ENCODE data around the gene ATP5F1C.

The ATP5F1C gene

GRCh38 chr10:7789390-7789789 lies 1.4 kb downstream of the ATP5F1C start:
- peak overlapping the region; percentile 98 for H3K4me3 ChIP-seq (ENCODE audit: low read depth, low read length)
- CTCF ChIA-PET = interaction anchor here (1.6 to 1.9 kb wide), 2 partner anchors 30 to 1419 kb away, joined by 5 to 7 read pairs; partner anchors contain the start of gene TAF3

DNA sequence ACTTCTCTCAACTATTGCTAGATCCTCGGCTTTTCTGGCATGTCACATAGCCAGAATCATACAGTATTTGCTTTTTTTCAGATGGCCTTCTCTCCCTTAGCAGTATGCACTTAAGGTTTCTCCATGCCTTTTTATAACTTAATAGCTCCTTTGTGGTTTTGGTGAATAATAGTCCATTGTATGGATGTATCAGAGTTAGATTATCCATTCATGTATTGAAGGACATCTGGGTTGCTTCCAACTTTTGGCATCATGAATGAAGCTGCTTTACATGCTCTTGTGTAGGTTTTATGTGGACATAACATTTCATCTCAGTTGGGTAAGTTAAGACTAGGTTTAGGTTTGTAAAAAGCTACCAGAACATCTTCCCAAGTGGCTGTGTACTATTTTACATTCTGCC lies 4.6 kb downstream of the ATP5F1C start:
- ChIA-PET CTCF (interaction anchor here (1.1 kb wide), 1 partner anchor 16 kb away, joined by 3 read pairs; no protein-coding TSS in a partner anchor), POLR2A (no interaction called here)
- TF ChIP-seq, protein P1, sequence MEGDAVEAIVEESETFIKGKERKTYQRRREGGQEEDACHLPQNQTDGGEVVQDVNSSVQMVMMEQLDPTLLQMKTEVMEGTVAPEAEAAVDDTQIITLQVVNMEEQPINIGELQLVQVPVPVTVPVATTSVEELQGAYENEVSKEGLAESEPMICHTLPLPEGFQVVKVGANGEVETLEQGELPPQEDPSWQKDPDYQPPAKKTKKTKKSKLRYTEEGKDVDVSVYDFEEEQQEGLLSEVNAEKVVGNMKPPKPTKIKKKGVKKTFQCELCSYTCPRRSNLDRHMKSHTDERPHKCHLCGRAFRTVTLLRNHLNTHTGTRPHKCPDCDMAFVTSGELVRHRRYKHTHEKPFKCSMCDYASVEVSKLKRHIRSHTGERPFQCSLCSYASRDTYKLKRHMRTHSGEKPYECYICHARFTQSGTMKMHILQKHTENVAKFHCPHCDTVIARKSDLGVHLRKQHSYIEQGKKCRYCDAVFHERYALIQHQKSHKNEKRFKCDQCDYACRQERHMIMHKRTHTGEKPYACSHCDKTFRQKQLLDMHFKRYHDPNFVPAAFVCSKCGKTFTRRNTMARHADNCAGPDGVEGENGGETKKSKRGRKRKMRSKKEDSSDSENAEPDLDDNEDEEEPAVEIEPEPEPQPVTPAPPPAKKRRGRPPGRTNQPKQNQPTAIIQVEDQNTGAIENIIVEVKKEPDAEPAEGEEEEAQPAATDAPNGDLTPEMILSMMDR (IDR thresholded peaks at IDR 0.05; ENCODE audit: insufficient read depth, low read length, missing control alignments) = no peak
- no peak for DNase-seq (ENCODE audit: low read depth, low spot score)
- no peak overlapping the region for H3K4me3 ChIP-seq (ENCODE audit: low read depth, low read length)

More at GRCh38 chr10:7789390-7789789, 1.4 kb downstream of the ATP5F1C start:
- POLR2A ChIA-PET = interaction anchor here (2.7 kb wide), 1 partner anchor 8 kb away, joined by 19 read pairs; no protein-coding TSS in a partner anchor
- DNase-seq (ENCODE audit: low read depth, low spot score) = no peak
- TF ChIP-seq, protein P1 (IDR thresholded peaks at IDR 0.05; ENCODE audit: insufficient read depth, low read length, missing control alignments) = no peak

DNA sequence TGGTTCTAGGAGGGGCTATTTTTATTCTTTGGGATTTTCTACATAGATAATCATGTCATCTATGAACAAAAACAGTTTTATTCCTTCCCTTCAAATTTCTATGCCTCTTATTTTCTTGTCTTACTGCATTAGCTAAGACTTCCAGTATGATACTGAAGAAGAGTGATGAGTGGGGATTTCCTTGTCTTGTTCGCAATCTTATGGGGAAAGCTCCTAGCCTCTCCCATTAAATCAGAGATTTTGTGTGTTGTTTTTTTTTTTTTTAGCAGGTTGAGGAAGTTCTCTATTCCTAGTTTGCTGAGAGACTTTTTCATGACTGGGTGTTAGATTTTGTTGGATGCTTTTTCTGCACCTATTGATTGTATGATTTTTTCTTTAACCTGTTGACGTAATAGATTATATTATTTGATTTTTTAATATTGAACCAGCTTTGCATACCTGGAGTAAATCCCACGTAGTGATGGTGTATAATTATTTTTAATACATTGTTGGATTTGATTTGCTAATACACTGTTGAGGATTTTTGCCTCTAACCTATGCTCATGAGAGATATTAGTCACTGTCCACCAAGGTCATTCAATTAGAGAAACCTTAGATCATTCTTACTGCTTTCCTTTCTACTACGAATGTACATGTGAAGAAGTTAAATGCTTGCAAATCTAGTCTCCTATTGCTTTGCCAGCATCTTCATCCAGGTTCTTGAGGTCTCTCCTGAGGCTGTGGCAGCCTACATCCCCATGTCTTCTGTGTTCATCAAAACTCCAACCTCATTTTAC lies 6.5 kb downstream of the ATP5F1C start:
- no peak overlapping the region for H3K4me3 ChIP-seq (ENCODE audit: low read depth, low read length)
- CTCF ChIA-PET = interaction anchor here (1.2 to 1.3 kb wide), 2 partner anchors 25 to 38 kb away, joined by 3 read pairs; no protein-coding TSS in a partner anchor
- TF ChIP-seq, protein P1 (IDR thresholded peaks at IDR 0.05; ENCODE audit: insufficient read depth, low read length, missing control alignments) = no peak
- POLR2A ChIA-PET = no interaction called here
- no peak for DNase-seq (ENCODE audit: low read depth, low spot score)

DNA sequence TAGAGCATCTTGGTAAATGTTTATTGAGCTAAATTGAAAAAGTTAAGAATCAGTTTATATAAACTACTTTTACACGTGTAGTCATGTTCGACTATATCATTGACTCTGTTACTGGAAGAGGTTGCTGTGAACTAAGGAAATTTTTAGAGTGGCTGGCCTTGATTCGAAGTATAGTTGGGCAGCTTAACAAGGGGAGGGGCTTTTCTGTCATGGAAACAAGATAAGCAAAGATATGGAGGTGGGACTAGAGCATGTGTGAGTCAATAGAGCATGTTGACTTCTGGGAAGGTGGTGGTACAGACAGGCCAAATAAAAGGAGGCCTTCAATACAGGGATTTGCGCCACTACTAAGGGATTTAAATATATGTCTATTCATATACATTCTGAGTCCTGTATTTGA lies 7.6 kb downstream of the ATP5F1C start:
- TF ChIP-seq, protein P1 (IDR thresholded peaks at IDR 0.05; ENCODE audit: insufficient read depth, low read length, missing control alignments) = no peak
- no peak for DNase-seq (ENCODE audit: low read depth, low spot score)
- no peak overlapping the region for H3K4me3 ChIP-seq (ENCODE audit: low read depth, low read length)
- ChIA-PET CTCF (interaction anchor here (1.3 to 1.5 kb wide), 2 partner anchors 23 to 39 kb away, joined by 3 to 5 read pairs; partner anchors contain the start of gene TAF3), POLR2A (no interaction called here)

- POLR2A ChIA-PET = interaction anchor here (0.5 to 2.9 kb wide), 4 partner anchors 9 to 59 kb away, joined by 4 to 19 read pairs (median 6); partner anchors contain the start of genes ATP5F1C, KIN and TAF3
- CTCF ChIA-PET = interaction anchor here (1.2 kb wide), 1 partner anchor 22 kb away, joined by 3 read pairs; no protein-coding TSS in a partner anchor
- no peak overlapping the region for H3K4me3 ChIP-seq (ENCODE audit: low read depth, low read length)
- DNase-seq (ENCODE audit: low read depth, low spot score) = peak; percentile 87
- TF ChIP-seq, protein P1 (IDR thresholded peaks at IDR 0.05; ENCODE audit: insufficient read depth, low read length, missing control alignments) = no peak
Observed at GRCh38 chr10:7797582-7797981, 9.6 kb downstream of the ATP5F1C start.

DNA sequence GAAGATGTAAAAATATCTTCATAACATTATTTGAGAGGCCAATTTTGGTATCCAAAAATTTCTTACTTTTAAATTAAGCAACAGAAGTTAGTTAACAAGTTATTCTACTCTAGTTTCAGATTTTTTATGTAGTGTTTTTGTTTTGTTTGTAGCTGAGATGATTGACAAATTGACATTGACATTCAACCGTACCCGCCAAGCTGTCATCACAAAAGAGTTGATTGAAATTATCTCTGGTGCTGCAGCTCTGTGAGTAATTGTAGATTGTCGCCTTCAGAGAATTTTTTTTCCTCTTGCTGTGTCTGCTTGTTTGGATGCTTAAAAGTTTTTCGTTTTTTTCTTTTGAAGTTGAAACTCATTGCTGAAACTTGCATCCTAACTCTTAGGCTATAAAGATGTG lies 14.6 kb downstream of the ATP5F1C start:
- ChIA-PET CTCF (interaction anchor here (1.1 kb wide), 1 partner anchor 28 kb away, joined by 3 read pairs; no protein-coding TSS in a partner anchor), POLR2A (no interaction called here)
- H3K4me3 ChIP-seq (ENCODE audit: low read depth, low read length) = no peak overlapping the region
- TF ChIP-seq, protein P1 (IDR thresholded peaks at IDR 0.05; ENCODE audit: insufficient read depth, low read length, missing control alignments) = no peak
- no peak for DNase-seq (ENCODE audit: low read depth, low spot score)
